Spleen (tissue), 11 donors: ENCODE data around the gene KLHL12. TPM values are rescaled to one million over a fixed set of nuclear protein-coding genes. Genes with fewer than 3 reads are reported as not detected.
A peak's percentile ranks its signal among the peaks of the same experiment; 100 is the strongest.

Source experiments
- DNase-seq: peaks from one replicate; pipeline ENCODE4 v3.0.0-alpha.2; 2020
- H3K27ac ChIP-seq, 8 donors: fragments of 200-600 bp; sonication (generic) in 7 of 8; 1 replicate in 4 of 8; 2 replicates in 4 of 8; pipeline versions ENCODE4 v1.5.0 to v1.8.0; 2016 to 2021; ENCODE audit warnings: inconsistent platforms in 4 of 8, mild to moderate bottlenecking in 4 of 8, moderate library complexity in 1 of 8
- H3K27me3 ChIP-seq, 7 donors: fragments of 200-600 bp; sonication (generic) in 6 of 7; replicated peaks in 1 of 7; 1 replicate in 4 of 7; 2 replicates in 3 of 7; pipeline versions ENCODE4 v1.5.0 to v1.8.0; 2016 to 2021; ENCODE audit warnings: inconsistent platforms in 3 of 7, mild to moderate bottlenecking in 1 of 7
- H3K36me3 ChIP-seq, 6 donors: fragments of 200-600 bp; sonication (generic) in 5 of 6; 1 replicate in 4 of 6; 2 replicates in 2 of 6; pipeline versions ENCODE4 v1.5.0 to v1.8.0; 2016 to 2021; ENCODE audit warnings: inconsistent platforms in 2 of 6
- H3K4me1 ChIP-seq, 6 donors: fragments of 200-600 bp; sonication (generic) in 5 of 6; 1 replicate in 3 of 6; 2 replicates in 3 of 6; pipeline versions ENCODE4 v1.5.0 to v1.8.0; 2016 to 2021; ENCODE audit warnings: inconsistent platforms in 3 of 6
- H3K4me3 ChIP-seq, 8 donors: fragments of 200-600 bp; sonication (generic) in 7 of 8; 1 replicate in 4 of 8; 2 replicates in 4 of 8; pipeline versions ENCODE4 v1.5.0 to v1.8.0; 2016 to 2021; ENCODE audit warnings: inconsistent platforms in 4 of 8, mild to moderate bottlenecking in 4 of 8, moderate library complexity in 2 of 8
- H3K9me3 ChIP-seq, 8 donors: fragments of 200-600 bp; sonication (generic) in 7 of 8; 1 replicate in 4 of 8; 2 replicates in 4 of 8; pipeline versions ENCODE4 v1.5.0 to v1.8.0; 2016 to 2021; ENCODE audit warnings: inconsistent platforms in 4 of 8
- POLR2A ChIP-seq, 3 donors: fragments of 450-650 bp; IDR thresholded peaks; one replicate each; pipeline ENCODE4 v1.5.1; 2017; ENCODE audit warnings: antibody characterized with exemption in 3 of 3, mild to moderate bottlenecking in 1 of 3
- POLR2AphosphoS5 ChIP-seq, 3 donors: sonication (generic); formaldehyde crosslinking; IDR thresholded peaks; one replicate each; pipeline ENCODE4 v1.5.1; 2017; ENCODE audit warnings: antibody characterized with exemption in 3 of 3
- WGBS, 5 donors: extraction: QIAGEN DNeasy Blood & Tissue Kit in 3 of 5; methylation state at CpG; one replicate each; pipeline versions ENCODE4 v1.1.5 to v1.1.7; 2013 to 2018; 5-methylcytosine and 5-hydroxymethylcytosine counted together
- intact Hi-C: fragments of 100-400 bp; cut with DNase I; formaldehyde crosslinking; loops from one replicate; pipeline ENCODE4 v1.15.0; 2023; ENCODE audit warnings: low total_unique reads
- polyA plus RNA-seq, 3 donors: library from polyadenylated mRNA; stranded (reverse); fragments of 200-250 nt; gene quantifications; one replicate each; pipeline ENCODE4 v1.2.1, GENCODE V29; 2013
- total RNA-seq, 7 donors: library from RNA; depleted of rRNA in 3 of 7; stranded (reverse); fragments of >200 nt in 3 of 7; fragmentation: NEBNext Ultra II Directional in 4 of 7; extraction: Animal tissue kit (Norgen Biotek cat#: 25700) in 4 of 7; gene quantifications; one replicate each; pipeline versions ENCODE4 v1.1.0 to v1.2.1, GENCODE V29; 2016 to 2021
- TF ChIP-seq, protein P1 (sequence below), 11 experiments: fragments of 200-600 bp in 7 of 11; fragments of 450-650 bp in 4 of 11; sonication (generic) in 4 of 11; IDR thresholded peaks in 8 of 11; conservative IDR thresholded peaks in 3 of 11; 1 replicate in 7 of 11; 2 replicates in 4 of 11; pipeline versions ENCODE4 v1.4.0 to v1.8.0; 2016 to 2021; ENCODE audit warnings: antibody characterized with exemption in 11 of 11, inconsistent platforms in 4 of 11, mild to moderate bottlenecking in 1 of 11
- donor health status: healthy with polysubstance abuse.
- donor health status: DM: no; HTN: no; CAD: no; lungs with moderate emphysema.
- donor health status: DM: no; HTN: no; CAD: no.
- donor health status: Bipolar disorder and iron deficiency.
- donor health status: healthy.
- donor health status: DM: no; HTN: no; CAD: no.
- donor health status: DM: yes; HTN: yes; CAD: no.

Gene KLHL12
- total and polyA plus RNA-seq, 10 donors = 14.8 to 35.4 (median 23.8) TPM

DNA sequence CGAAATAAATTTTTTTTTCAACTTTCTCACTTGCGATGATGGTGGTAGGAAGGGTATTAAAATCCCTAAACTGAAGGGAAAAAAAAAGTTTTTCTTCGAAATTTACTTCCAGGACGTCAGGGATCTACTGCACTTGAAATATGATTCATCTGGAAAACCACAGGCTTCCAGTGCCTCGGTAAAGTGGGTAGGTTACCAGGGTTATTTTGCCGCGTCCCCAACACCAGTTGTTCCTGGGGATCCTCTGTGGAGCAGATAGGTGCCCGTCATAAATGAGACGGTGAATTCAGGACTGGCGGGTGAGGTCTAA, 38.9 kb downstream of the KLHL12 start:
- Histone ChIP-seq H3K9me3 (no peaks in the 10 kb centered on the region), H3K27ac (peak overlapping the region; percentile 88 to 100 (median 96)), H3K36me3 (peaks cover 0 to 46% (median 26%) of the 10 kb centered on the region in 6 donors), H3K4me3 (peak overlapping the region; percentile 61 to 94 (median 77)), H3K4me1 (peaks cover 10 to 43% (median 21%) of the 10 kb centered on the region in 6 donors), H3K27me3 (no peaks in the 10 kb centered on the region)
- TF ChIP-seq, protein P1, sequence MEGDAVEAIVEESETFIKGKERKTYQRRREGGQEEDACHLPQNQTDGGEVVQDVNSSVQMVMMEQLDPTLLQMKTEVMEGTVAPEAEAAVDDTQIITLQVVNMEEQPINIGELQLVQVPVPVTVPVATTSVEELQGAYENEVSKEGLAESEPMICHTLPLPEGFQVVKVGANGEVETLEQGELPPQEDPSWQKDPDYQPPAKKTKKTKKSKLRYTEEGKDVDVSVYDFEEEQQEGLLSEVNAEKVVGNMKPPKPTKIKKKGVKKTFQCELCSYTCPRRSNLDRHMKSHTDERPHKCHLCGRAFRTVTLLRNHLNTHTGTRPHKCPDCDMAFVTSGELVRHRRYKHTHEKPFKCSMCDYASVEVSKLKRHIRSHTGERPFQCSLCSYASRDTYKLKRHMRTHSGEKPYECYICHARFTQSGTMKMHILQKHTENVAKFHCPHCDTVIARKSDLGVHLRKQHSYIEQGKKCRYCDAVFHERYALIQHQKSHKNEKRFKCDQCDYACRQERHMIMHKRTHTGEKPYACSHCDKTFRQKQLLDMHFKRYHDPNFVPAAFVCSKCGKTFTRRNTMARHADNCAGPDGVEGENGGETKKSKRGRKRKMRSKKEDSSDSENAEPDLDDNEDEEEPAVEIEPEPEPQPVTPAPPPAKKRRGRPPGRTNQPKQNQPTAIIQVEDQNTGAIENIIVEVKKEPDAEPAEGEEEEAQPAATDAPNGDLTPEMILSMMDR (IDR thresholded peaks at IDR 0.05 in 8 of 11, conservative IDR thresholded peaks at IDR 0.05 in 3 of 11) = peak in 1 of 11 experiments; percentile 5
- no peak for TF ChIP-seq POLR2AphosphoS5 (IDR thresholded peaks at IDR 0.05)
- TF ChIP-seq POLR2A (IDR thresholded peaks at IDR 0.05) = no peak
- DNase-seq = no peak
- intact Hi-C loops = no loop called here
- 1 to 2% (median 2%) methylated on average over 10 of the region's 10 CpGs for whole genome bisulfite sequencing, 5 donors

DNA sequence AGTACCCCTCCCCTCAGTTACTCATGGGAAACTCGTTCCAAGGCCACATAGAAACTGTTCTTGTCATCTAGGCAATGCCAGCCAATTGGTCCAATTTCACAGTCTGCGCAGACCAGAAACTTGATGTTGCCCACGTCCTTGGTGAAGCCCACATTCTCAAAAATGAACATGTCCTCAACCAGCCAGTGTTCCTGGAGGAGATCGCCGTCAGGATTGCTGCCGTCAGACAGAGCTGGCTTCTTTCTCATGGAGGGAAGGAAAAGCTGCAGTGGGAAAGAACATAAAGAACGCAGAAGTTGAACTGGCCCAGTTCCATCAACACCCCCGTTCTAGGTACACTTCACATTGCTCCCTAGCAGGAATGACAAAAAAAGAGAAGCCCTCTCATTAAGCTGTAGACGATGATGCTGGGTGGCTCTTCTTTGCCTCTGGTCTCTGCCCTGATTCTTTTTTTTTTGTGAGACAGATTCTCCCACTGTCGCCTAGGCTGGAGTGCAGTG, 46.0 kb downstream of the KLHL12 start:
- H3K4me3 ChIP-seq = no peak overlapping the region
- 87 to 94% (median 92%) methylated on average over 10 of the region's 10 CpGs for WGBS, 5 donors
- H3K27ac ChIP-seq = no peak overlapping the region
- H3K36me3 ChIP-seq = peaks cover 0 to 72% (median 31%) of the 10 kb centered on the region in 6 donors
- no peak for TF ChIP-seq POLR2AphosphoS5 (IDR thresholded peaks at IDR 0.05)
- no peak for TF ChIP-seq POLR2A (IDR thresholded peaks at IDR 0.05)
- TF ChIP-seq, protein P1 (IDR thresholded peaks at IDR 0.05 in 8 of 11, conservative IDR thresholded peaks at IDR 0.05 in 3 of 11) = no peak
- no peaks in the 10 kb centered on the region for H3K27me3 ChIP-seq
- peaks cover 0 to 11% (median 0%) of the 10 kb centered on the region in 6 donors for H3K4me1 ChIP-seq
- H3K9me3 ChIP-seq = no peaks in the 10 kb centered on the region
- DNase-seq = no peak
- intact Hi-C loops = no loop called here

DNA sequence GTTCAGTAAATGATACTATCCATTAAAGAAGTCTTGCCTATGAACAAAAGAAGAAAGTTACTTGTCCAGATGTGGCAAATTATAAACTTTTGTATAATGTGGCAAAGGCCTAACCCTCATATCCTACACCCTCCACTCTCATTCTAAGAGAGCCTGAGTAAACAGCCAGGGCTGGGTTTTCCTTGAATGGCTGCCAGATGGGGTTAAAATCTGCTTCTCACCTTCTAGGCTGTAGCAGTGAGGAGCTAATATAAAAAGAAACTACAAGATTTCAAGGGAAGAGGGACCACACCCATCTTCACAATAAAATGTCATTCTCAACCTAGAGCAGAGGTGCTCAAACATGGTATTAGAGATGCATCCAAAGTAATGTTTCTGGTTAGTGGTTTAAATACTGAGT, 47.0 kb downstream of the KLHL12 start:
- H3K9me3 ChIP-seq = no peaks in the 10 kb centered on the region
- H3K36me3 ChIP-seq = peaks cover 0 to 80% (median 33%) of the 10 kb centered on the region in 6 donors
- H3K4me1 ChIP-seq = peaks cover 0 to 1% (median 0%) of the 10 kb centered on the region in 6 donors
- intact Hi-C loops = no loop called here
- TF ChIP-seq POLR2AphosphoS5 (IDR thresholded peaks at IDR 0.05) (no peak), POLR2A (IDR thresholded peaks at IDR 0.05) (no peak)
- TF ChIP-seq, protein P1 (IDR thresholded peaks at IDR 0.05 in 8 of 11, conservative IDR thresholded peaks at IDR 0.05 in 3 of 11) = no peak
- H3K27me3 ChIP-seq = no peaks in the 10 kb centered on the region
- H3K27ac ChIP-seq = no peak overlapping the region
- DNase-seq = no peak
- no peak overlapping the region for H3K4me3 ChIP-seq

DNA sequence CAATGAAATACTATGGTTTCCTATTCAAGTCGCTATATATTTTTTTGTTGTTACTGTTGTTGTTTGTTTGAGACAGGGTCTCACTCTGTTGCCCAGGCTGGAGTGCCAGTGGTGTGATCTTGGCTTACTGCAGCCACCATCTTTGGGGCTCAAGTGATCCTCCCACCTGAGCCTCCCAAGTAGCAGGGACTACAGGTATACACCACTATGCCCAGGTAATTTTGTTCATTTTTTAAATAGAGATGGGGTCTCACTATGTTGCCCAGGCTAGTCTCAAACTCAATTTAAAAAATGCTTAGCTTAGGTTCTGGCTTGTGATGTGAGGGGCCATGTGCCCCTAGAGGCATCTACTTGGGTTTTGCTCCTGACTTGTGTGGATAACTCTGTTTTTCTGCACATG, 47.9 kb downstream of the KLHL12 start:
- Histone ChIP-seq H3K27me3 (no peaks in the 10 kb centered on the region), H3K36me3 (peaks cover 0 to 73% (median 33%) of the 10 kb centered on the region in 6 donors), H3K4me3 (no peak overlapping the region), H3K9me3 (no peaks in the 10 kb centered on the region), H3K27ac (no peak overlapping the region), H3K4me1 (no peaks in the 10 kb centered on the region)
- DNase-seq = no peak
- intact Hi-C loops = no loop called here
- TF ChIP-seq, protein P1 (IDR thresholded peaks at IDR 0.05 in 8 of 11, conservative IDR thresholded peaks at IDR 0.05 in 3 of 11) = no peak
- no peak for TF ChIP-seq POLR2A (IDR thresholded peaks at IDR 0.05)
- TF ChIP-seq POLR2AphosphoS5 (IDR thresholded peaks at IDR 0.05) = no peak
- WGBS, 5 donors = 91 to 100% (median 96%) methylated on average over 1 of the region's 1 CpG
